IMR-90 (cell line): ENCODE results near the gene NOM1. TPM values are rescaled to one million over a fixed set of nuclear protein-coding genes. Genes with fewer than 3 reads are reported as not detected.

Experiments
- ATAC-seq: fragments of 200-7000 bp; cut with Tn5 transposase; 2 replicates; pipeline ENCODE4 v1.9.1; 2020; ENCODE audit warnings: low read depth, mild to moderate bottlenecking, moderate library complexity
- BruUV-seq: library from RNA; stranded (reverse); fragments of 400-500 nt; replicated peaks from 2 replicates; lab custom pipeline; 2021; lab: Mats Ljungman, UMichigan
- CTCF ChIA-PET: fragments of 300-600 bp; formaldehyde crosslinking; extraction: SDS; loops from one replicate; lab custom pipeline; 2021; ENCODE audit warnings: antibody characterized with exemption; lab: Yijun Ruan, JAX
- POLR2A ChIA-PET: fragments of 300-600 bp; sonication (Branson Sonifier 250); formaldehyde crosslinking; loops from one replicate; lab custom pipeline; 2022; ENCODE audit warnings: antibody characterized with exemption; ENCODE audit not compliant: unreplicated experiment; lab: Charles Lee
- DNase-seq: peaks from one replicate; pipeline ENCODE4 v3.0.0; 2013
- H2AFZ ChIP-seq: replicated peaks from 2 replicates; pipeline ENCODE3; 2013; ENCODE audit warnings: low read length, mild to moderate bottlenecking; ENCODE audit not compliant: poor library complexity
- H2AK5ac ChIP-seq: 2 replicates; pipeline ENCODE4 v1.6.1; 2013; ENCODE audit warnings: low read depth, low read length, inconsistent platforms
- H2AK9ac ChIP-seq: replicated peaks from 2 replicates; pipeline ENCODE3; 2013; ENCODE audit warnings: mild to moderate bottlenecking, low read depth, low read length, moderate library complexity; ENCODE audit not compliant: poor library complexity
- H2BK120ac ChIP-seq: 2 replicates; pipeline ENCODE4 v1.6.1; 2013; ENCODE audit warnings: low read depth, low read length, inconsistent platforms
- H2BK15ac ChIP-seq: 3 replicates; pipeline ENCODE4 v1.6.1; 2013; ENCODE audit warnings: low read depth, low read length, inconsistent platforms
- H2BK20ac ChIP-seq: 2 replicates; pipeline ENCODE4 v1.6.1; 2013; ENCODE audit warnings: low read depth, mild to moderate bottlenecking, inconsistent platforms, low read length, moderate library complexity
- H2BK5ac ChIP-seq: 2 replicates; pipeline ENCODE4 v1.6.1; 2013; ENCODE audit warnings: mild to moderate bottlenecking, low read depth, low read length, inconsistent platforms; ENCODE audit not compliant: poor library complexity, severe bottlenecking
- H3K14ac ChIP-seq: replicated peaks from 2 replicates; pipeline ENCODE4 v1.6.1; 2013; ENCODE audit warnings: low read depth, low read length, inconsistent platforms
- H3K18ac ChIP-seq: 2 replicates; pipeline ENCODE4 v1.6.1; 2013; ENCODE audit warnings: low read depth, low read length, control low read depth
- H3K23ac ChIP-seq: 2 replicates; pipeline ENCODE4 v1.6.1; 2013; ENCODE audit warnings: low read depth, low read length, inconsistent platforms
- H3K27ac ChIP-seq: 2 replicates; pipeline ENCODE4 v1.5.1; 2013; ENCODE audit warnings: mild to moderate bottlenecking, control low read depth, low read length; ENCODE audit not compliant: insufficient read depth
- H3K27me3 ChIP-seq: 2 replicates; pipeline ENCODE4 v1.6.1; 2013; ENCODE audit warnings: low read length; ENCODE audit not compliant: control insufficient read depth, insufficient read depth
- H3K36me3 ChIP-seq: 2 replicates; pipeline ENCODE4 v1.6.1; 2013; ENCODE audit warnings: low read length, mixed read lengths; ENCODE audit not compliant: control insufficient read depth, insufficient read depth
- H3K4ac ChIP-seq: 2 replicates; pipeline ENCODE4 v1.6.1; 2013; ENCODE audit warnings: low read depth, low read length, inconsistent platforms
- H3K4me1 ChIP-seq: 2 replicates; pipeline ENCODE4 v1.6.1; 2013; ENCODE audit warnings: low read length, mixed read lengths; ENCODE audit not compliant: control insufficient read depth, insufficient read depth
- H3K4me2 ChIP-seq: 2 replicates; pipeline ENCODE4 v1.6.1; 2013; ENCODE audit warnings: low read depth, mild to moderate bottlenecking, control low read depth, low read length, moderate library complexity
- H3K4me3 ChIP-seq: 2 replicates; pipeline ENCODE4 v1.5.1; 2013; ENCODE audit warnings: low read depth, mild to moderate bottlenecking, control low read depth, low read length, moderate library complexity; ENCODE audit not compliant: insufficient read depth
- H3K56ac ChIP-seq: 2 replicates; pipeline ENCODE4 v1.6.1; 2013; ENCODE audit warnings: low read length, inconsistent platforms; ENCODE audit not compliant: insufficient read depth; ENCODE audit errors: extremely low read depth
- H3K79me1 ChIP-seq, 2 experiments: 2 replicates each; pipeline ENCODE4 v1.6.1; 2013; ENCODE audit warnings: low read length in 2 of 2, inconsistent platforms in 1 of 2, low read depth in 1 of 2
- H3K9ac ChIP-seq: 2 replicates; pipeline ENCODE4 v1.6.1; 2013; ENCODE audit warnings: low read depth, low read length, control low read depth
- H3K9me1 ChIP-seq: 2 replicates; pipeline ENCODE4 v1.6.1; 2013; ENCODE audit warnings: low read length, inconsistent platforms; ENCODE audit not compliant: insufficient read depth
- H3K9me3 ChIP-seq: 2 replicates; pipeline ENCODE4 v1.6.1; 2013; ENCODE audit warnings: low read length; ENCODE audit not compliant: control insufficient read depth, insufficient read depth
- H4K20me1 ChIP-seq: 2 replicates; pipeline ENCODE4 v1.6.1; 2013; ENCODE audit warnings: low read length, inconsistent platforms; ENCODE audit not compliant: insufficient read depth
- H4K5ac ChIP-seq: 2 replicates; pipeline ENCODE4 v1.6.1; 2013; ENCODE audit warnings: mild to moderate bottlenecking, low read depth, low read length, control low read depth
- H4K8ac ChIP-seq, 2 experiments: 2 replicates each; pipeline ENCODE4 v1.6.1; 2013; ENCODE audit warnings: low read depth in 2 of 2, low read length in 2 of 2, control low read depth in 1 of 2, inconsistent platforms in 1 of 2
- H4K91ac ChIP-seq: 2 replicates; pipeline ENCODE4 v1.6.1; 2013; ENCODE audit warnings: low read depth, low read length, inconsistent platforms; ENCODE audit not compliant: insufficient read depth
- BHLHE40 ChIP-seq: fragments of 150-350 bp; IDR thresholded peaks from 2 replicates; pipeline ENCODE4 v1.6.1; 2016; ENCODE audit warnings: mild to moderate bottlenecking, low read depth, low read length
- CEBPB ChIP-seq: IDR thresholded peaks from 2 replicates; pipeline ENCODE4 v1.6.1; 2012; ENCODE audit warnings: low read depth, low read length, improper control_type of control experiment
- CHD1 ChIP-seq: IDR thresholded peaks from 2 replicates; pipeline ENCODE4 v1.6.1; 2012; ENCODE audit warnings: low read depth, low read length, improper control_type of control experiment
- FOS ChIP-seq: fragments of 150-350 bp; IDR thresholded peaks from 2 replicates; pipeline ENCODE4 v1.6.1; 2016; ENCODE audit warnings: low read depth, low read length
- MAFK ChIP-seq: IDR thresholded peaks from 2 replicates; pipeline ENCODE4 v1.6.1; 2012; ENCODE audit warnings: low read depth, low read length, improper control_type of control experiment
- MAZ ChIP-seq: IDR thresholded peaks from 2 replicates; pipeline ENCODE4 v1.6.1; 2012; ENCODE audit warnings: low read depth, mild to moderate bottlenecking, low read length, improper control_type of control experiment, moderate library complexity, borderline replicate concordance
- MXI1 ChIP-seq: IDR thresholded peaks from 2 replicates; pipeline ENCODE4 v1.6.1; 2012; ENCODE audit warnings: low read depth, mild to moderate bottlenecking, low read length, moderate library complexity, borderline replicate concordance
- NFE2L2 ChIP-seq: fragments of 150-350 bp; IDR thresholded peaks from 2 replicates; pipeline ENCODE4 v1.6.1; 2016; ENCODE audit warnings: low read depth, mild to moderate bottlenecking, low read length
- POLR2A ChIP-seq: IDR thresholded peaks from 2 replicates; pipeline ENCODE4 v1.6.1; 2012; ENCODE audit warnings: mild to moderate bottlenecking, low read depth, low read length
- RAD21 ChIP-seq: IDR thresholded peaks from 2 replicates; pipeline ENCODE4 v1.6.1; 2012; ENCODE audit warnings: low read length, improper control_type of control experiment
- RCOR1 ChIP-seq: IDR thresholded peaks from 2 replicates; pipeline ENCODE4 v1.6.1; 2012; ENCODE audit warnings: mild to moderate bottlenecking, low read length, improper control_type of control experiment; ENCODE audit not compliant: insufficient replicate concordance
- RFX5 ChIP-seq: IDR thresholded peaks from 2 replicates; pipeline ENCODE4 v1.8.0; 2012; ENCODE audit warnings: low read depth, mild to moderate bottlenecking, low read length, moderate library complexity
- WGBS, 2 experiments: methylation state at CpG; one replicate each; pipeline versions ENCODE4 v1.1.5 to v1.1.7; 2013; ENCODE audit warnings: missing lambda C conversion rate in 2 of 2; ENCODE audit not compliant: insufficient read length in 1 of 2; ENCODE audit errors: extremely low coverage in 2 of 2; 5-methylcytosine and 5-hydroxymethylcytosine counted together
- dilution Hi-C: fragments of 300-500 bp; cut with HindIII; formaldehyde crosslinking; loops from one replicate; pipeline ENCODE4 v1.14.3; 2018; ENCODE audit warnings: low sequenced_read_pairs; ENCODE audit not compliant: unreplicated experiment
- in situ Hi-C: fragments of 300-500 bp; cut with MboI; formaldehyde crosslinking; loops from 3 replicates; pipeline ENCODE4 v1.14.3; 2019; ENCODE audit warnings: low sequenced_read_pairs, inconsistent platforms, mixed read lengths
- intact Hi-C: fragments of 100-400 bp; cut with micrococcal nuclease; formaldehyde crosslinking; loops from 2 replicates; pipeline ENCODE4 v1.10.0; 2022
- polyA plus RNA-seq, 3 experiments: library from polyadenylated mRNA; depleted of rRNA; stranded (reverse); fragments of >200 nt; gene quantifications; 2 replicates each; pipeline ENCODE4 v1.2.3, GENCODE V29; 2012; ENCODE audit warnings: low replicate concordance in 1 of 3
- total RNA-seq: library from RNA; depleted of rRNA; stranded (reverse); fragments of >200 nt; gene quantifications from 2 replicates; pipeline ENCODE4 v1.2.3, GENCODE V29; 2012
- TF ChIP-seq, protein P1 (sequence below): conservative IDR thresholded peaks from 2 replicates; pipeline ENCODE4 v1.5.1; 2012; ENCODE audit warnings: mild to moderate bottlenecking, low read depth, low read length, improper control_type of control experiment
- TF ChIP-seq, protein P2 (sequence below): fragments of 150-350 bp; IDR thresholded peaks from 2 replicates; pipeline ENCODE4 v1.6.1; 2016; ENCODE audit warnings: low read depth, mild to moderate bottlenecking, low read length, moderate library complexity, borderline replicate concordance
- TF ChIP-seq, protein P3 (sequence below): fragments of 150-350 bp; IDR thresholded peaks from 2 replicates; pipeline ENCODE4 v1.6.1; 2017; ENCODE audit warnings: mild to moderate bottlenecking, antibody characterized with exemption, low read length, low read depth

The NOM1 gene
- total and polyA plus RNA-seq, 2 of the 4 experiments (the other 2 are of a cell fraction), result 15.3 to 15.4 TPM

DNA sequence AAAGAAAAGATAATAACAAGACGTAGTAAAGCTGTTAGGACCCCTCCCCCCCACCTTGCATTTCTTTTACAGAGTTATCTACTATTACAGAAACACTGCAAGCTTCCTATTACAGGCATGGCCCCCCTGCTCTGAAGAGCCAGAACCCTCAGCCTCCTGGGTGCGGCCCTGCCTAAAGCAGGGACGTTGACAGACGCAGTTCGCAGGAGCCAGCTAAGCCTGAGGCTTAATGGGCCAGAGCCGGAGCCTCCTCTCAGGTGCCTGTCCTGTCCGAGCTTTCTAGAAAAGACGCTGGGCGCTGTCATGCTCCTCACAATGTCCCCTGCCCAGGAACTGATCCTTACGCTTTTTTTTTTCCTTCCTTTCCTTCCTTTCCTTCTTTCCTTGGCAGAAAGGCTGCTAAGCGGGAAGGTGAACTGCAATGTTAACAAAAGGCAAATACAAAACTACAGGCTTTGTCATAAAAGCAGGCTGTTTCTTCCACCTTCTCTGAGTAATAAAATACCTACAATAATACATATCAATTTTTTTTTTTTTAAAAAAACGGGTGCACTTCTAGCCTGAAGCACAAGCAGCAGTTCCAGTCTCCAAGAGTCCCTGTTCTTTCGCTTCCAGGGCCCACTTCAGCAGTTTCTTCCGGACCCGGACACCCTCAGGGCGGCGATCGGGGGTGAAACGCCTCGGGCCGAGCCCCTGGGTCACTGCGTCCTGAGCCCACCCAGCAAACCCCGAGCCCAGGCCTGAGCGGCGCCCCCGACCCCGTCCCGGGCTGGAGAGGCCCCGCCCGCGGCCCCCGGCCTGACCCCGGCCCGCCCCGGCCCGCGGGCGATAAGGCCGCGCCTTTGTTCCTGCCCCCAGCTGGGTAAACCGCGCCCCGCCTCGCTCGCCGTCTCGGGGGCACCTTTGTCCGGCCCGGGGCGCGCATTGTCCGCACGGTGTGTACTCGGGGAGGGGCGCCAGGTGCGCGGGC is 49.8 kb downstream of the NOM1 start:
- Histone ChIP-seq H4K5ac (no peak overlapping the region), H3K23ac (no peak overlapping the region), H2AFZ (no peak overlapping the region), H2AK5ac (no peak overlapping the region), H3K4me1 (no peaks in the 10 kb centered on the region), H3K18ac (no peak overlapping the region), H4K91ac (no peak overlapping the region), H3K56ac (no peak overlapping the region), H2BK15ac (no peak overlapping the region), H3K4ac (no peak overlapping the region), H3K27me3 (peaks cover 79% of the 10 kb centered on the region), H3K14ac (no peak overlapping the region), H3K79me1 (no peaks in the 10 kb centered on the region), H2AK9ac (no peak overlapping the region), H3K4me2 (no peak overlapping the region; the same call in 1 of the 2 replicates), H3K9me3 (peaks cover 13% of the 10 kb centered on the region), H4K20me1 (no peaks in the 10 kb centered on the region), H2BK5ac (no peak overlapping the region), H3K4me3 (no peak overlapping the region; the same call in 1 of the 2 replicates), H3K9ac (no peak overlapping the region), H2BK20ac (no peak overlapping the region), H3K9me1 (no peaks in the 10 kb centered on the region), H2BK120ac (no peak overlapping the region), H3K36me3 (no peaks in the 10 kb centered on the region), H3K27ac (no peak overlapping the region), H4K8ac (no peak overlapping the region)
- no peak for ATAC-seq
- WGBS, 2 experiments, result 12% methylated on average over 22 of the region's 57 CpGs; no CpG with 5 or more reads in 1 of the 2 experiments
- dilution Hi-C loops, result no loop called here
- in situ Hi-C loops, result no loop called here
- BruUV-seq, result no TSS peak
- POLR2A ChIA-PET, result no interaction called here
- no peak for DNase-seq
- intact Hi-C loops, result no loop called here
- CTCF ChIA-PET, result no interaction called here
- TF ChIP-seq RAD21, result no peak
- no peak for TF ChIP-seq RFX5
- TF ChIP-seq BHLHE40, result no peak
- TF ChIP-seq POLR2A, result no peak
- TF ChIP-seq MXI1, result no peak
- no peak for TF ChIP-seq RCOR1
- no peak for TF ChIP-seq MAFK
- TF ChIP-seq, protein P1, sequence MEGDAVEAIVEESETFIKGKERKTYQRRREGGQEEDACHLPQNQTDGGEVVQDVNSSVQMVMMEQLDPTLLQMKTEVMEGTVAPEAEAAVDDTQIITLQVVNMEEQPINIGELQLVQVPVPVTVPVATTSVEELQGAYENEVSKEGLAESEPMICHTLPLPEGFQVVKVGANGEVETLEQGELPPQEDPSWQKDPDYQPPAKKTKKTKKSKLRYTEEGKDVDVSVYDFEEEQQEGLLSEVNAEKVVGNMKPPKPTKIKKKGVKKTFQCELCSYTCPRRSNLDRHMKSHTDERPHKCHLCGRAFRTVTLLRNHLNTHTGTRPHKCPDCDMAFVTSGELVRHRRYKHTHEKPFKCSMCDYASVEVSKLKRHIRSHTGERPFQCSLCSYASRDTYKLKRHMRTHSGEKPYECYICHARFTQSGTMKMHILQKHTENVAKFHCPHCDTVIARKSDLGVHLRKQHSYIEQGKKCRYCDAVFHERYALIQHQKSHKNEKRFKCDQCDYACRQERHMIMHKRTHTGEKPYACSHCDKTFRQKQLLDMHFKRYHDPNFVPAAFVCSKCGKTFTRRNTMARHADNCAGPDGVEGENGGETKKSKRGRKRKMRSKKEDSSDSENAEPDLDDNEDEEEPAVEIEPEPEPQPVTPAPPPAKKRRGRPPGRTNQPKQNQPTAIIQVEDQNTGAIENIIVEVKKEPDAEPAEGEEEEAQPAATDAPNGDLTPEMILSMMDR, result no peak
- no peak for TF ChIP-seq NFE2L2
- TF ChIP-seq FOS, result no peak
- TF ChIP-seq, protein P2, sequence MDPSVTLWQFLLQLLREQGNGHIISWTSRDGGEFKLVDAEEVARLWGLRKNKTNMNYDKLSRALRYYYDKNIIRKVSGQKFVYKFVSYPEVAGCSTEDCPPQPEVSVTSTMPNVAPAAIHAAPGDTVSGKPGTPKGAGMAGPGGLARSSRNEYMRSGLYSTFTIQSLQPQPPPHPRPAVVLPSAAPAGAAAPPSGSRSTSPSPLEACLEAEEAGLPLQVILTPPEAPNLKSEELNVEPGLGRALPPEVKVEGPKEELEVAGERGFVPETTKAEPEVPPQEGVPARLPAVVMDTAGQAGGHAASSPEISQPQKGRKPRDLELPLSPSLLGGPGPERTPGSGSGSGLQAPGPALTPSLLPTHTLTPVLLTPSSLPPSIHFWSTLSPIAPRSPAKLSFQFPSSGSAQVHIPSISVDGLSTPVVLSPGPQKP, result no peak
- no peak for TF ChIP-seq CHD1
- TF ChIP-seq, protein P3, sequence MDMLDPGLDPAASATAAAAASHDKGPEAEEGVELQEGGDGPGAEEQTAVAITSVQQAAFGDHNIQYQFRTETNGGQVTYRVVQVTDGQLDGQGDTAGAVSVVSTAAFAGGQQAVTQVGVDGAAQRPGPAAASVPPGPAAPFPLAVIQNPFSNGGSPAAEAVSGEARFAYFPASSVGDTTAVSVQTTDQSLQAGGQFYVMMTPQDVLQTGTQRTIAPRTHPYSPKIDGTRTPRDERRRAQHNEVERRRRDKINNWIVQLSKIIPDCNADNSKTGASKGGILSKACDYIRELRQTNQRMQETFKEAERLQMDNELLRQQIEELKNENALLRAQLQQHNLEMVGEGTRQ, result no peak
- no peak for TF ChIP-seq MAZ
- TF ChIP-seq CEBPB, result no peak
